Testis (tissue), 3 donors: ENCODE results near the gene ORC5. TPM values are rescaled to one million over a fixed set of nuclear protein-coding genes. Genes with fewer than 3 reads are reported as not detected.
"Not testable (repeated sequence)": the region's sequence is repeated elsewhere in the genome, so short reads cannot be mapped to it uniquely, and the experiment has no call there.

ENCODE experiments used
- DNase-seq: peaks from one replicate; pipeline ENCODE4 v3.0.0-alpha.2; 2019
- H3K27ac ChIP-seq, 2 donors: fragments of 200-600 bp; sonication (generic); one replicate each; pipeline ENCODE4 v1.5.1; 2019
- H3K27me3 ChIP-seq: fragments of 200-600 bp; sonication (generic); one replicate; pipeline ENCODE4 v1.5.1; 2019
- H3K36me3 ChIP-seq: fragments of 200-600 bp; sonication (generic); one replicate; pipeline ENCODE4 v1.5.1; 2017; ENCODE audit warnings: low read depth; ENCODE audit errors: missing control alignments
- H3K4me1 ChIP-seq: fragments of 200-600 bp; sonication (generic); one replicate; pipeline ENCODE4 v1.5.1; 2019
- H3K4me3 ChIP-seq, 2 donors: fragments of 200-600 bp; sonication (generic); one replicate each; pipeline ENCODE4 v1.5.1; 2017 to 2019
- H3K9me3 ChIP-seq: fragments of 200-600 bp; sonication (generic); one replicate; pipeline ENCODE4 v1.5.1; 2017
- CTCF ChIP-seq, 3 experiments: fragments of 450-650 bp in 2 of 3; fragments of 200-600 bp in 1 of 3; sonication (generic) in 1 of 3; IDR thresholded peaks; one replicate each; pipeline ENCODE4 v1.5.1; 2016 to 2019; ENCODE audit warnings: antibody characterized with exemption in 3 of 3, mild to moderate bottlenecking in 2 of 3, moderate library complexity in 1 of 3
- POLR2A ChIP-seq: fragments of 450-650 bp; IDR thresholded peaks from one replicate; pipeline ENCODE4 v1.6.1; 2017; ENCODE audit warnings: antibody characterized with exemption, mild to moderate bottlenecking, moderate library complexity
- WGBS, 2 donors: methylation state at CpG; one replicate each; pipeline ENCODE4 v1.1.5; 2018; 5-methylcytosine and 5-hydroxymethylcytosine counted together
- intact Hi-C: fragments of 100-400 bp; cut with DNase I; formaldehyde crosslinking; loops from one replicate; pipeline ENCODE4 v1.15.1; 2023; ENCODE audit warnings: low total_unique reads
- polyA plus RNA-seq: library from polyadenylated mRNA; stranded (reverse); fragments of 350-450 nt; fragmentation: Illumina TruSeq; extraction: RNeasy Lipid Tissue Mini Kit (QIAGEN cat#74804); gene quantifications from one replicate; pipeline ENCODE4 v1.2.3, GENCODE V29; 2014; ENCODE audit warnings: low read depth, low replicate concordance; ENCODE audit not compliant: insufficient read depth
- total RNA-seq, 2 donors: library from RNA; depleted of rRNA; stranded (reverse); fragments of >200 nt; gene quantifications; one replicate each; pipeline ENCODE4 v1.2.3, GENCODE V29; 2016

The ORC5 gene
- total and polyA plus RNA-seq, 3 donors from 2014 or later: 36.5 to 107 (median 36.9) TPM

- intact Hi-C loops: no loop called here
- Histone ChIP-seq H3K9me3 (no peaks in the 10 kb centered on the region), H3K27ac (no peak overlapping the region), H3K36me3 (no peaks in the 10 kb centered on the region), H3K4me1 (no peaks in the 10 kb centered on the region), H3K4me3 (no peak overlapping the region), H3K27me3 (no peaks in the 10 kb centered on the region)
- no peak for DNase-seq
- 93 to 99% methylated on average over 2 of the region's 2 CpGs for WGBS, 2 donors
- TF ChIP-seq POLR2A (no peak), CTCF (IDR thresholded peaks at IDR 0.05) (no peak)
Measured at GRCh38 chr7:104179178-104179577, 28.6 kb downstream of the ORC5 start.

DNA sequence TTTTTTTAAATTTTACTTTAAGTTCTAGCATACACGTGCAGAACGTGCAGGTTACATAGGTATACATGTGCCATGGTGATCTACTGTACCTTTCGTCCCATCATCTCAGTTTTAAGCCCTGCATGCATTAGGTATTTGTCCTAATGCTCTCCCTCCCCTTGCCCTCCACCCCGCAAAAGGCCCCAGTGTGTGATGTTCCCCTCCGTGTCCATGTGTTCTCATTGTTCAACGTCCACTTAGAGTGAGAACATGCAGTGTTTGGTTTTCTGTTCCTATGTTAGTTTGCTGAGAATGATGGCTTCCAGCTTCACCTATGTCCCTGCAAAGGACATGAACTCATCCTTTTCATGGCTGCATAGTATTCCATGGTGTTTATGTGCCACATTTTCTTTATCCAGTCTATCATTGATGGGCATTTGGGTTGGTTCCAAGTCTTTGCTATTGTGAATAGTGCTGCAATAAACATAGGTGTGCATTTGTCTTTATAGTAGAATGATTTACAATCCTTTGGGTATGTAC is 30.2 kb downstream of the ORC5 start:
- H3K4me3 ChIP-seq, intact Hi-C loops, H3K9me3 ChIP-seq, H3K36me3 ChIP-seq, DNase-seq, H3K4me1 ChIP-seq, H3K27me3 ChIP-seq, H3K27ac ChIP-seq: not testable (repeated sequence)
- WGBS, 2 donors: 82 to 97% methylated on average over 6 of the region's 6 CpGs

DNA sequence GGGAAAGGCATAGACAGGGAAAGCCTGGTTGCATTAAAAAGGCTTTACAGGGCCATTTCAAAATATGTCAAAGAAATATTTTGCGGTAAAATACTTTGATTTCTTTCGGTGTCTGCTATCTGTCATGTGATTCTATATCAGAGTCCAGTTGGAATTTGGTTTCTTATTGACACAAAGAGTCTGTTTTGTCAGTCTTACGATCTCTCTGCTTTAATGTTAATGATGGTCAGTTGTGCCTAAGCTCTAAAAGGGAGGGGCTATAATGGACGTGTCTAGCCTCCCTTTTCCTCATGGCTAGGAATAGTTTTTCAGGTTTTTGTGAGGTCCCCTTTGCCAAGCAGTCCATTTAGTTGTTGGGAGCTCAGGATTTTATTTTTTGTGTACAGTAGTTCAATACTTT is 31.5 kb downstream of the ORC5 start:
- no peak overlapping the region for H3K4me3 ChIP-seq
- no peak for TF ChIP-seq POLR2A
- no peak for TF ChIP-seq CTCF (IDR thresholded peaks at IDR 0.05)
- no peak overlapping the region for H3K27ac ChIP-seq
- no peaks in the 10 kb centered on the region for H3K36me3 ChIP-seq
- DNase-seq: no peak
- no peaks in the 10 kb centered on the region for H3K9me3 ChIP-seq
- no peaks in the 10 kb centered on the region for H3K27me3 ChIP-seq
- 67 to 73% methylated on average over 4 of the region's 4 CpGs for WGBS, 2 donors
- intact Hi-C loops: no loop called here
- no peaks in the 10 kb centered on the region for H3K4me1 ChIP-seq

DNA sequence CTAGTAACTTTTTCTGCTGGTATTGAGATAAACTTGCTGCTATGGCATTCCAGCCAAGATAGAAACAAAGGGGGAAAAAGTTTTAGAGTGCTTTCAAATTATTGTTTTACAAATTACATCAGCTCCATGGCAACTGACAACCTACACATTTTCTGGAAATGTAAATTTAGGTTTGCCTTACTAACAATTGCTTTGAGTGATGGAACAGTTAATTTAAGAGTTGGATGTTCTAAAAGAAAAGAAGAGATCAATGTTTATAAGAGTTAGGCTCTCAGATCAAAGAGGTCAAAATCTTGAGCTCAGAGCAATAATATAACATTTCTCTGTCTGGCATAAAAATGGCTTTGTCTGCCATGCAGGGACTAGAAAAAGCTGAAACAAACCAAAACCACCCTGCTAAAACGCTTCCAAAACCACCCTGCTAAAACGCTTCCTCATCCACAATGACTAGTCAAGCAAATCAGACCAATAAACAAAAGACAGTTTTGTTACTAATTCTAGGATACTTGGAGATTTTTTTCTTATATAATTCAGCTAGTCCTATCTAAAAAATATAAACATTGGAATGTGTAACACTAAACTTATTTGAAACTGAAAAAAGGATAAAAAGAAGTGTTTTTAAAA is 32.3 kb downstream of the ORC5 start:
- no peak overlapping the region for H3K4me3 ChIP-seq
- intact Hi-C loops: no loop called here
- no peaks in the 10 kb centered on the region for H3K36me3 ChIP-seq
- TF ChIP-seq CTCF (IDR thresholded peaks at IDR 0.05): no peak
- TF ChIP-seq POLR2A: no peak
- no peaks in the 10 kb centered on the region for H3K9me3 ChIP-seq
- no peaks in the 10 kb centered on the region for H3K27me3 ChIP-seq
- 57 to 78% methylated on average over 2 of the region's 2 CpGs for WGBS, 2 donors
- no peaks in the 10 kb centered on the region for H3K4me1 ChIP-seq
- no peak for DNase-seq
- no peak overlapping the region for H3K27ac ChIP-seq

- DNase-seq: no peak
- no peaks in the 10 kb centered on the region for H3K27me3 ChIP-seq
- no peaks in the 10 kb centered on the region for H3K9me3 ChIP-seq
- WGBS, 2 donors: 60 to 66% methylated on average over 2 of the region's 2 CpGs
- H3K4me3 ChIP-seq: no peak overlapping the region
- intact Hi-C loops: no loop called here
- H3K4me1 ChIP-seq: no peaks in the 10 kb centered on the region
- no peak overlapping the region for H3K27ac ChIP-seq
- no peak for TF ChIP-seq POLR2A
- TF ChIP-seq CTCF (IDR thresholded peaks at IDR 0.05): no peak
- H3K36me3 ChIP-seq: no peaks in the 10 kb centered on the region
Measured at GRCh38 chr7:104174798-104175197, 33.0 kb downstream of the ORC5 start.
